IgD-negative memory B cell (primary cell): ENCODE data around the gene TGFBI. TPM values are rescaled to one million over a fixed set of nuclear protein-coding genes. Genes with fewer than 3 reads are reported as not detected.
A peak's percentile ranks its signal among the peaks of the same experiment; 100 is the strongest.

ENCODE experiments used
- H3K27ac Mint-ChIP-seq, 3 donors: one replicate each; pipeline ENCODE4 v1.8.0; 2020 to 2022; ENCODE audit warnings: mild to moderate bottlenecking in 3 of 3, mixed read lengths in 3 of 3, moderate library complexity in 1 of 3
- H3K27me3 Mint-ChIP-seq: one replicate; pipeline ENCODE4 v1.8.0; 2021; ENCODE audit warnings: mixed read lengths
- H3K36me3 Mint-ChIP-seq: one replicate; pipeline ENCODE4 v1.8.0; 2020; ENCODE audit warnings: mild to moderate bottlenecking, mixed read lengths
- H3K4me1 Mint-ChIP-seq, 3 donors: one replicate each; pipeline ENCODE4 v1.8.0; 2020 to 2022; ENCODE audit warnings: mixed read lengths in 3 of 3, mild to moderate bottlenecking in 1 of 3
- H3K4me3 Mint-ChIP-seq, 4 donors: one replicate each; pipeline ENCODE4 v1.8.0; 2020 to 2022; ENCODE audit warnings: mild to moderate bottlenecking in 4 of 4, mixed read lengths in 4 of 4, moderate library complexity in 3 of 4
- H3K9me3 Mint-ChIP-seq, 3 donors: one replicate each; pipeline ENCODE4 v1.8.0; 2020 to 2021; ENCODE audit warnings: mixed read lengths in 3 of 3, mild to moderate bottlenecking in 1 of 3
- polyA plus RNA-seq: library from polyadenylated mRNA; unstranded; fragments of 300-500 nt; fragmentation: Illumina TruSeq; gene quantifications from one replicate; pipeline ENCODE4 v1.2.3, GENCODE V29; 2021

TGFBI gene
- polyA plus RNA-seq, 1 donor from 2014 or later: 7.1 TPM

GRCh38 chr5:136056771-136057335 lies 28.1 kb downstream of the TGFBI start:
- H3K36me3 Mint-ChIP-seq: no peaks in the 10 kb centered on the region
- no peak overlapping the region for H3K4me3 Mint-ChIP-seq
- H3K27me3 Mint-ChIP-seq: peaks cover 6% of the 10 kb centered on the region
- H3K27ac Mint-ChIP-seq: peak overlapping the region in 1 of 3 donors; percentile 21
- H3K4me1 Mint-ChIP-seq: no peaks in the 10 kb centered on the region
- no peaks in the 10 kb centered on the region for H3K9me3 Mint-ChIP-seq

GRCh38 chr5:136057401-136058038 lies 28.7 kb downstream of the TGFBI start:
- H3K36me3 Mint-ChIP-seq: no peaks in the 10 kb centered on the region
- peak overlapping the region in 1 of 3 donors; percentile 21 for H3K27ac Mint-ChIP-seq
- no peaks in the 10 kb centered on the region for H3K9me3 Mint-ChIP-seq
- no peaks in the 10 kb centered on the region for H3K4me1 Mint-ChIP-seq
- H3K4me3 Mint-ChIP-seq: no peak overlapping the region
- peaks cover 6% of the 10 kb centered on the region for H3K27me3 Mint-ChIP-seq

- peaks cover 8% of the 10 kb centered on the region for H3K27me3 Mint-ChIP-seq
- H3K4me1 Mint-ChIP-seq: no peaks in the 10 kb centered on the region
- peak overlapping the region in 1 of 3 donors; percentile 21 for H3K27ac Mint-ChIP-seq
- H3K4me3 Mint-ChIP-seq: no peak overlapping the region
- no peaks in the 10 kb centered on the region for H3K9me3 Mint-ChIP-seq
- H3K36me3 Mint-ChIP-seq: no peaks in the 10 kb centered on the region
These were observed 29.5 kb downstream of the TGFBI start for GRCh38 chr5:136058039-136058971.

GRCh38 chr5:136058972-136059354 lies 30.2 kb downstream of the TGFBI start:
- no peaks in the 10 kb centered on the region for H3K9me3 Mint-ChIP-seq
- H3K36me3 Mint-ChIP-seq: no peaks in the 10 kb centered on the region
- H3K4me1 Mint-ChIP-seq: no peaks in the 10 kb centered on the region
- no peak overlapping the region for H3K27ac Mint-ChIP-seq
- peaks cover 5% of the 10 kb centered on the region for H3K27me3 Mint-ChIP-seq
- H3K4me3 Mint-ChIP-seq: no peak overlapping the region

DNA sequence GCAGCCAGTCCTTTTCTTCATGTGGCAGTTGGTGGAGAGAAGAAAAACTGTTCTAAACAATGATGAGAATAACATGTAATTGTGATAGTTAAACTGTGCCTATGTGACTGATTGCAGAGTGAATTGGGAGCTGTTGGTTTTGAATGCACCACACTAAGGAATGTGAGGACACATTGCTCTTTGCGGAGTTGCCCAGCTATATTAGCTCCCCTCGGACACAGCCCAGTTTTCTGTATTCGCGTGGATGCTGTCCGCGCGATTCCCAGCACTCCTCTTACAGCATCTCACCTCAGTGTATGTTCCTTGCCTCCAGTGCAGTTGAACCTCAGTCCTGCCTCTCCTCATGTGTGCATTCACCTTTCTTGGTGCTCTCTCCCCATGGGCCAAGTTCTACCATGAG lies 32.2 kb downstream of the TGFBI start:
- Mint-ChIP-seq H3K27me3 (peaks cover 4% of the 10 kb centered on the region), H3K36me3 (no peaks in the 10 kb centered on the region), H3K9me3 (no peaks in the 10 kb centered on the region), H3K4me3 (no peak overlapping the region), H3K27ac (peak overlapping the region in 1 of 3 donors; percentile 24), H3K4me1 (no peaks in the 10 kb centered on the region)

DNA sequence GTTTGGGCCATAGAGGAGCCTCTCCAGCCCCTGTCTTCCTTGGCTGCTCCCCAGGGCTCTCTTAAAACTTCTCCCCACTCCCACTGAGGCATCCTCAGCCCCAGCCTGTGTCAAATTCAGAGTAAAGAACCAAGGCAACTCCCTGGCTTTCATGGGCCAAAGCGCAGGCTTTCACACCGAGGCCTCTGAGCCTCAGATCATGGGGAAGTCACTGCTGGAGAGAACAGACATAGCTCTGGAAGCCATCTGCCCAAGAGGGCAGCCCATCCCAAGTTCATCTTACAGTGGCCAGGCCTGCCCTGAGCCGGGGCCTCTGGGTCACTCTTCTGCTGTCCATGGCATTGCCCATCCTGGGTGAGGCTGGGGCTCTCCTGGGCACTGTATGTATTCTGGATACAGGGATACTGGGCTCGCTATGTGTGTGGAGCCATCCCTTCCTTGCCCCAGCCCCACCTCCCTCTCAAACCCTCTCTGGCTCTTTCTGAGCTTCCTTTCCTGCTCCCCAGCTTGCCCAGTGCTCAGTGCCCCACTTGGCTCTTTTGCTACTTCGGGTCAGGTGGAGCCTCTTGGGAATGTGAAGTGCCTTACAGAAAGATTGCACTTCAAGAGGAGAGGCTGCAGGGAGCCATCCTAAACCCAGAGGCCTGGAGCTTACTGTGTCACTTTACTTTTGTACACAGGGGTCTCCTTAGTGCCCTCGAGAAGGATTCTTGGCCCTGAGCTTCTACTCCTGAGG lies 33.0 kb downstream of the TGFBI start:
- Mint-ChIP-seq H3K9me3 (no peaks in the 10 kb centered on the region), H3K27me3 (peaks cover 4% of the 10 kb centered on the region), H3K27ac (no peak overlapping the region), H3K4me3 (no peak overlapping the region), H3K36me3 (no peaks in the 10 kb centered on the region), H3K4me1 (no peaks in the 10 kb centered on the region)

- H3K4me1 Mint-ChIP-seq: no peaks in the 10 kb centered on the region
- no peak overlapping the region for H3K4me3 Mint-ChIP-seq
- peak overlapping the region in 2 of 3 donors; percentile 46 to 91 for H3K27ac Mint-ChIP-seq
- peaks cover 4% of the 10 kb centered on the region for H3K27me3 Mint-ChIP-seq
- H3K9me3 Mint-ChIP-seq: no peaks in the 10 kb centered on the region
- no peaks in the 10 kb centered on the region for H3K36me3 Mint-ChIP-seq
These were observed 33.8 kb downstream of the TGFBI start for GRCh38 chr5:136062366-136063274.

DNA sequence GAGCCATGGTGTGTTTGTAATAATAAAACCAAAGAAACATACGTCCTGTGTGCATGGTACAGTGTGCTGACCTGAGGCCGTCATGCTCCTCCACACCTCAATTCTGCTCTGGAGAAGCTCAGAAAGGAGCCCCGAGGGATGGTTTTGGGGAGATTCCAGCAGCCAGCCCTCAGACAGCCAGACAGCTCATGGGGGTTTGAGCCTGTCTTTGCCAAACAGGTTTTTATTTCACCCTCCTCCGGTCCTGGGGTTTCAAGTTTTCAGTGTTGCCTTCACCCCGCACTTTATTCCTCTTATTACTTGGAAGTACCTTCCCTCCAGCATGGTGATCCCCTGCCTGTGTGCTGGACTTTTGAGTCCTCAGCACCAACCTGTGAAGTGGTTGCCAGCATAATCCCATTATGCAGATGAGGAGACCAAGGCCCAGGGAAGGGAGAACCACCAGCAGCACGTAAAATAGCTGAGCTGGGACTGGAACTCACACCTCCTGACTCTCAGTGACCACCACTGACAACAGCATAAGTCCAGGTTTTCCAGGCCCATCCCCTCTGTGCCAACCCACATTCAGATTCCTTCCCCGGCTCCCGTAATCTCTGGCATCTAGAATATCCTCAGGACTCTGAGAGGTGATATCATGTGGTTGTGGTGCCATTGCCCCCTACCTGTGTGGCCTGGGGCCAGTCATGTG lies 35.1 kb downstream of the TGFBI start:
- Mint-ChIP-seq H3K9me3 (peaks cover 0 to 2% (median 0%) of the 10 kb centered on the region in 3 donors), H3K4me1 (no peaks in the 10 kb centered on the region), H3K27ac (no peak overlapping the region), H3K27me3 (peaks cover 4% of the 10 kb centered on the region), H3K36me3 (no peaks in the 10 kb centered on the region), H3K4me3 (no peak overlapping the region)

- Mint-ChIP-seq H3K27ac (no peak overlapping the region), H3K4me3 (no peak overlapping the region), H3K36me3 (no peaks in the 10 kb centered on the region), H3K4me1 (no peaks in the 10 kb centered on the region), H3K9me3 (peaks cover 0 to 2% (median 0%) of the 10 kb centered on the region in 3 donors), H3K27me3 (peaks cover 4% of the 10 kb centered on the region)
These were observed 35.7 kb downstream of the TGFBI start for GRCh38 chr5:136064510-136064909.

GRCh38 chr5:136065588-136065987 lies 36.8 kb downstream of the TGFBI start:
- H3K36me3 Mint-ChIP-seq: no peaks in the 10 kb centered on the region
- H3K27me3 Mint-ChIP-seq: peaks cover 8% of the 10 kb centered on the region

DNA sequence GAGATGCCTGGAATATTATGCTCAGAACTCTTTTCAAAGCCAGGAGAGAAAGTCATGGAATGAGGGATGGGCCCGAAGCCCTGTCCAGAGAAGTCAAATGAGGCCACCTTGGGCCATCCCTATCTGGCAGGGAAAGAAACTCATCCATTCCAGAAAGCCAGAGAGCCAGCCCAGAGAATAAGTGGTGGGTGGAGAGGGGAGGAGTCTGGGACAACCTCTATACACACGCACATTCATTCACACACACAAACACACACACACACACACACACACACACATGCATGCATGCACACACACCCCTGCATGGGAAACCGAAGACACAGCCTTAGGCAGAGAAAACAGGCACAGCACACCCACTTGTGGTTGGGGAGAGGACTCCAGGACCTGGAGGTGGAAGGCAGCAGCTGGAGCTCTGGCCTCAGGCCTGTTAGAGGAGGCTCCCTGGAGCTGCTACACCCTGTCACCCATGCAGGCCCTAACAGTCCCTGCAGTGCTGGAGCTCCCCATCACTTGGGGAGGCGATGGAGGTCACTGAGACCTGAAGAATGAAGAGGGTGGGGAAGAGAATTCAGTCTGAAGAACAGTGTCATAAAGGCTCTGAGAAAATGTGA lies 38.0 kb downstream of the TGFBI start:
- Mint-ChIP-seq H3K27me3 (peaks cover 6% of the 10 kb centered on the region), H3K4me1 (peaks cover 0 to 3% (median under 1%) of the 10 kb centered on the region in 3 donors), H3K9me3 (peaks cover 0 to 2% (median 0%) of the 10 kb centered on the region in 3 donors), H3K36me3 (no peaks in the 10 kb centered on the region), H3K4me3 (peak overlapping the region in 1 of 4 donors; percentile 14), H3K27ac (no peak overlapping the region)

More at GRCh38 chr5:136065588-136065987, 36.8 kb downstream of the TGFBI start:
- no peak overlapping the region for H3K4me3 Mint-ChIP-seq
- no peak overlapping the region for H3K27ac Mint-ChIP-seq
- no peaks in the 10 kb centered on the region for H3K4me1 Mint-ChIP-seq
- H3K9me3 Mint-ChIP-seq: peaks cover 0 to 2% (median 0%) of the 10 kb centered on the region in 3 donors

GRCh38 chr5:136067422-136067821 lies 38.6 kb downstream of the TGFBI start:
- peaks cover 6% of the 10 kb centered on the region for H3K27me3 Mint-ChIP-seq
- H3K27ac Mint-ChIP-seq: no peak overlapping the region
- H3K36me3 Mint-ChIP-seq: no peaks in the 10 kb centered on the region
- H3K4me3 Mint-ChIP-seq: no peak overlapping the region
- H3K9me3 Mint-ChIP-seq: peaks cover 0 to 2% (median 0%) of the 10 kb centered on the region in 3 donors
- H3K4me1 Mint-ChIP-seq: peaks cover 0 to 5% (median 4%) of the 10 kb centered on the region in 3 donors
